WERI-Rb-1 (cell line): ENCODE measurements around the gene INTS3.

Experiments used
- DNase-seq: peaks from one replicate; pipeline ENCODE4 v3.0.0-alpha.2; 2020
- H3K27ac ChIP-seq: fragments of 250-450 bp; sonication (Bioruptor Pico); 2 replicates; pipeline ENCODE4 v1.5.1; 2020; ENCODE audit warnings: mild to moderate bottlenecking, moderate library complexity
- H3K27me3 ChIP-seq: fragments of 250-450 bp; sonication (Bioruptor Pico); 2 replicates; pipeline ENCODE4 v1.5.1; 2021; ENCODE audit warnings: mild to moderate bottlenecking, low read depth, moderate library complexity; ENCODE audit not compliant: insufficient read depth, severe bottlenecking
- H3K36me3 ChIP-seq: fragments of 250-450 bp; sonication (Bioruptor Pico); 2 replicates; pipeline ENCODE4 v1.5.1; 2020; ENCODE audit warnings: mild to moderate bottlenecking, moderate library complexity
- H3K4me3 ChIP-seq: 2 replicates; pipeline ENCODE4 v1.5.1; 2011; ENCODE audit warnings: low read depth, mild to moderate bottlenecking, control low read depth, low read length
- H3K9me3 ChIP-seq: fragments of 250-450 bp; sonication (Bioruptor Pico); 2 replicates; pipeline ENCODE4 v1.5.1; 2021; ENCODE audit warnings: mild to moderate bottlenecking, moderate library complexity; ENCODE audit not compliant: severe bottlenecking
- TF ChIP-seq, protein P1 (sequence below): IDR thresholded peaks from 2 replicates; pipeline ENCODE4 v1.5.1; 2011; ENCODE audit warnings: low read depth, mild to moderate bottlenecking, control low read depth, inconsistent platforms, low read length

The INTS3 gene

DNA sequence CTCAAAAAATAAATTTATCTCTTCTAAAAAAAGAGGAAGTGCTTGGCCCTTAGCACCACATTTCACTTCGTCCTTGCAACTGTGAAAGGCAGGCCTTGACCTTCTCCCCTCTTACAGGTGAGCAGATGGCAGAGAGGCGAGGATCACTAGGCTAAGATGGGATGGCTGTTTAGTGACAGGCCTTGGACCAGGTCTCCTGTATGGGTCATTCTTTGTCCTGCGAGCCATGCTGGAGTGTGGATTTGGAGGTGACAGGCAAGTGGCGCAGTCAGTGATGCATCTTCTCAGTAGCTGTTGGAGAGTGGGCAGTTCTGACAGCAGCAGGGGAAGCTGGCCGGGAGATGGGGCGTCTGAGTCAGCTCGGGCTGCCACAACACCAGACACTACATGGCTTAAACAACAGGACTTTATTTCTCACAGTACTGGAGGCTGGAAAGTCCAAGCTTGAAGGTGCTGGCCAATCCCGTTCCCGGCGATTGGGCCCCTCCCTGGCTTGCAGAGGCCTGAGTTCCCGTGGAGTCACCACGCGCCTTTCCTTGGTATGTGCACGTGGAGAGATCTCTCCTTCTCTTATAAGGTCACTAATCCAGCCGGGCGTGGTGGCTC, 63.9 kb downstream of the INTS3 start:
- peak; percentile 57 for DNase-seq
- Histone ChIP-seq H3K9me3 (no peaks in the 10 kb centered on the region), H3K27ac (no peak overlapping the region), H3K27me3 (no peaks in the 10 kb centered on the region), H3K36me3 (no peaks in the 10 kb centered on the region), H3K4me3 (no peak overlapping the region)
- TF ChIP-seq, protein P1, sequence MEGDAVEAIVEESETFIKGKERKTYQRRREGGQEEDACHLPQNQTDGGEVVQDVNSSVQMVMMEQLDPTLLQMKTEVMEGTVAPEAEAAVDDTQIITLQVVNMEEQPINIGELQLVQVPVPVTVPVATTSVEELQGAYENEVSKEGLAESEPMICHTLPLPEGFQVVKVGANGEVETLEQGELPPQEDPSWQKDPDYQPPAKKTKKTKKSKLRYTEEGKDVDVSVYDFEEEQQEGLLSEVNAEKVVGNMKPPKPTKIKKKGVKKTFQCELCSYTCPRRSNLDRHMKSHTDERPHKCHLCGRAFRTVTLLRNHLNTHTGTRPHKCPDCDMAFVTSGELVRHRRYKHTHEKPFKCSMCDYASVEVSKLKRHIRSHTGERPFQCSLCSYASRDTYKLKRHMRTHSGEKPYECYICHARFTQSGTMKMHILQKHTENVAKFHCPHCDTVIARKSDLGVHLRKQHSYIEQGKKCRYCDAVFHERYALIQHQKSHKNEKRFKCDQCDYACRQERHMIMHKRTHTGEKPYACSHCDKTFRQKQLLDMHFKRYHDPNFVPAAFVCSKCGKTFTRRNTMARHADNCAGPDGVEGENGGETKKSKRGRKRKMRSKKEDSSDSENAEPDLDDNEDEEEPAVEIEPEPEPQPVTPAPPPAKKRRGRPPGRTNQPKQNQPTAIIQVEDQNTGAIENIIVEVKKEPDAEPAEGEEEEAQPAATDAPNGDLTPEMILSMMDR = no peak

DNA sequence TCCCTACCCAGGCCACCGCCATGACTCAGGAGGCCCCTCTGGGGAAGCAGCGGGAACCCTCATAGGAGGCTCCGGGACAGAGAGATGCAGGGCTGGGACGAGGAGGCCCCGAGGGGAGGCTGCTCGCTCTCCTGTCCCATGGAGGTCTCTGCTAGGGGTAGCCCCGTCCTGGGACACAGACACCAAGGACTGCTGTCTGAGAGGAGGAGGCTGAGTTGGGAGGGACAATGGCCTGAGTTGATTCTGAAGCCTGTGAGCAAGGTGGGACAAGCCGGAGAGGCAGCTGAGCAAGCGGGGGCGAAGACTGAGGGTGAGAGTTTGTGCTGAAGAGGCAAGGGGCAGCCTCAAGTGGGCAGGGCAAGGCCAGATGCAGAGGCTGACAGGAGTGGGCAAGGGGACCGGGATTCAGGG, 64.8 kb downstream of the INTS3 start:
- Histone ChIP-seq H3K4me3 (no peak overlapping the region), H3K27ac (no peak overlapping the region), H3K9me3 (no peaks in the 10 kb centered on the region), H3K27me3 (no peaks in the 10 kb centered on the region), H3K36me3 (no peaks in the 10 kb centered on the region)
- no peak for DNase-seq
- TF ChIP-seq, protein P1 = no peak

DNA sequence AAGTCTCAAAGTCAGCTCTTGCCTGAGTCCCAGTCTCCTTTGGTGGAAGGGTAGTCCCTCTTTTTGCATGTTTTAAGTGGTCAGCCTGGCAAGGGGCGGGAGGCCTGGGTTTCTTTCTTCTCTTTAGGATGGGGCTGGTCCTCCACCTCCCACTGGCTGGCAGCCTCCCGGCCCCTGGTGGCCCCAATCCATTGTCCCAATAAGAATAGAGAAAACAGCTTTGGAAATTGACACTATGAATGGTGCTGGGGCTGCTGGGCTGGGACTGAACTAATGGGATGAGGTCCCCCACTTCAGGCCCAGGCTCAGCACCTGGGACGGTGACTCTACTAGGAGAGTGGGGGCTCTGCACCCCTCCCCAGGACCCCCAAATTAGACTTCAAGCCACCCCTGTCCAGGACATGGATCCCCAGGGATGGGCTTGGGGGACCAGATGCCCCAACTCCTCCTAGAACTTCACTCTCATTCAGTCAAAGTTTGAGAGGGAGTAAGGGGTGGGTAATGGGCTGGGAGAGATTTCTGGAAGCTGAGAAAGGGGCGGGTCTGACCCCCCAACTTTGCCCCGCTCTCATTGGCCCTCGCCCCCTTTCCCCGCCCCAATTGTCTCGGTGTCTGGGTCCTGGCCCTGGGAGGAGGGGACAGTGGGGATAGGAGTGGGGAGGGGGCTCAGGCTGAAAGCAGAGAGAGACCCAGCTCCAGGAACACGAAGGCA, 65.6 kb downstream of the INTS3 start:
- Histone ChIP-seq H3K4me3 (no peak overlapping the region), H3K36me3 (no peaks in the 10 kb centered on the region), H3K9me3 (no peaks in the 10 kb centered on the region), H3K27me3 (no peaks in the 10 kb centered on the region), H3K27ac (peak overlapping the region; percentile 58)
- TF ChIP-seq, protein P1 = no peak
- DNase-seq = no peak

DNA sequence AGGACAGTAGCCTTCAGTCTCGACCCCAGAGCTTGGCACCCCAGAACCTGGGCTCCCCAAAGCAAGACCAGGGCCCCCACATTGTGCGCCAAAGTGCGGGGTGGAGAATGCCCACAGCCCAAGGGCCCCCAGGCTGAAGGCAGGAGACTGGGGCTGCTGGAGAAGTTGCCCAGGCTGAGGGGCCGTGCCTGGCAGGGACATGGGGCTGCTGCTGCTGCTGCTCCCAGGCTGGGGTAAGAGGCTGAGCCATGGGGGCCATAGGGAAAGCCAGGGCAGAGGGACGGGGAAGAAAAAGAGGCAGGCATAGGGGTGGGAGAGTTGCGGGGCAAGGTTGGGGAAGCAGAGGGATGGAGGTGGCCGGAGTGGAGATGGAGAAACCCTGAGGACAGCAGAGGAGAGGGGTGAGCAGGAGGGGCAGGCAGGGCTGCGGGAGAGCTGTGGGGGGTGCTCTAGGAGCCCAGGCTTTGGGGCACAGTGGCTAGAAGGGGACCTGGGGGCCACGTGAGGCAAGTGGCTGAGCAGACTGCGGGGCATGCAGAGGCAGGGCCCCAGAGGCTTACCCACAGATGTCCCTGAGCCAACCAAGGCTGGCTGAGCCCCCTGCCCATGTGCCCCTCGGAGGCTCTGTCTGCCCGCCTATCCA, 66.2 kb downstream of the INTS3 start:
- TF ChIP-seq, protein P1 = no peak
- no peaks in the 10 kb centered on the region for H3K27me3 ChIP-seq
- H3K4me3 ChIP-seq = no peak overlapping the region
- H3K9me3 ChIP-seq = no peaks in the 10 kb centered on the region
- H3K27ac ChIP-seq = peak overlapping the region; percentile 58
- peak; percentile 46 for DNase-seq
- H3K36me3 ChIP-seq = no peaks in the 10 kb centered on the region

DNA sequence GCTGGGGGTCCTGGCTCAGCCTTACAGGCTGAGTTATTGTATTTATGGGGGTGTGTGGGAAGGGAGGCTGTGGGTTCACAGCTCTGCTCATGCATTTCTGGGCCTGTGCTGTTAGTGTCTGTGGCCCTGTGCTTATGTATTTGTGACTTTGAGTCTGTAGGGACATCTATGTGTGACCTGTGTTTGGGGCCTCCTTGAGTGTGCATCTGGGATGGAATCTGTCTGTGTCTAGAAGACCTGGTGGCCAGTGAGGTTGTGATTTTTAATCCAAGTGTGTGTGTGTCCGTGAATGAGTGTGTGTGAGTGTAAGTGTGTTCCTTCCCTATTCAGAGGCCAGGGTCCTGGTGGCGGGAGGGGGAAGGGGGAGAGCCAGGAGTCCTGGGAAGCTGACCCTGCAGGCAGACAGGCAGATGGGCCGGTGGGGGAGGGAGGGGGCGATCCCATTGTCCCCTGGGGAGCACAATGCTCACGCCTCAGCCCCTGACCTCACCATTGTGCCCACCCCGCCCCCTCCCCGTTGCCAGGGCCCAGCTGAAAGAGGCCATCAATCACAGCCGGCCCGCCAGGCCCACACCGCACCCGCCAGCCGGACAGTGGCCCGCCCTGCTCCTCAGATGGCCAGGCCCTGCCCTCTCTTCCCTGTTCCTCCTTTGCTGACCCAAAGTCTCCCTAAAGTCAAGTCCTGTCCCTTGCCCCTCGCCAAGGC, 66.9 kb downstream of the INTS3 start:
- peak; percentile 92 for DNase-seq

More for the DNA sequence above, 66.9 kb downstream of the INTS3 start:
- Histone ChIP-seq H3K27me3 (no peaks in the 10 kb centered on the region), H3K27ac (peak overlapping the region; percentile 58), H3K36me3 (no peaks in the 10 kb centered on the region), H3K9me3 (no peaks in the 10 kb centered on the region), H3K4me3 (no peak overlapping the region)
- TF ChIP-seq, protein P1 = no peak
